Choroid plexus epithelial cell (primary cell): ENCODE results near the gene GNB1L.

ENCODE experiments used
- DNase-seq: peaks from one replicate; pipeline ENCODE4 v3.0.0-alpha.2; 2010; ENCODE audit warnings: low read depth
- H3K4me3 ChIP-seq: 2 replicates; pipeline ENCODE4 v1.5.1; 2011; ENCODE audit warnings: low read depth, mild to moderate bottlenecking, control low read depth, low read length, moderate library complexity
- CTCF ChIP-seq: conservative IDR thresholded peaks from 2 replicates; pipeline ENCODE4 v1.5.1; 2011; ENCODE audit warnings: low read depth, mild to moderate bottlenecking, control low read depth, inconsistent platforms, low read length, moderate library complexity

Gene GNB1L

GRCh38 chr22:19866665-19867009 lies 12.0 kb upstream of the GNB1L start:
- no peak for DNase-seq
- TF ChIP-seq CTCF, result no peak
- no peak overlapping the region for H3K4me3 ChIP-seq

GRCh38 chr22:19865141-19865829 lies 10.6 kb upstream of the GNB1L start:
- DNase-seq, result no peak
- TF ChIP-seq CTCF, result no peak
- no peak overlapping the region for H3K4me3 ChIP-seq

GRCh38 chr22:19864538-19865106 lies 9.9 kb upstream of the GNB1L start:
- DNase-seq, result no peak
- TF ChIP-seq CTCF, result no peak
- H3K4me3 ChIP-seq, result no peak overlapping the region

GRCh38 chr22:19863571-19863970 lies 8.9 kb upstream of the GNB1L start:
- TF ChIP-seq CTCF, result no peak
- no peak overlapping the region for H3K4me3 ChIP-seq
- no peak for DNase-seq

- H3K4me3 ChIP-seq, result no peak overlapping the region
- TF ChIP-seq CTCF, result no peak
- DNase-seq, result no peak
These were observed 8.1 kb upstream of the GNB1L start for GRCh38 chr22:19862619-19863246.

GRCh38 chr22:19859861-19860510 lies 5.3 kb upstream of the GNB1L start:
- TF ChIP-seq CTCF, result no peak
- no peak overlapping the region for H3K4me3 ChIP-seq
- DNase-seq, result no peak
